GM19468 (cell line): Measurements from ENCODE around the gene PROZ.
"Not testable (repeated sequence)": the region's sequence is repeated elsewhere in the genome, so short reads cannot be mapped to it uniquely, and the experiment has no call there.

Experiments used
- ATAC-seq: cut with Tn5 transposase; IDR thresholded peaks from one replicate; pipeline ENCODE4 v1.9.1; 2021; ENCODE audit warnings: mild to moderate bottlenecking, moderate library complexity, moderate number of reproducible peaks; ENCODE audit not compliant: unreplicated experiment; ENCODE audit errors: extremely low read depth

Gene PROZ

GRCh38 chr13:113153810-113154748 is 4.4 kb upstream of the PROZ start:
- ATAC-seq, result no peak

GRCh38 chr13:113155201-113155600 is 3.2 kb upstream of the PROZ start:
- no peak for ATAC-seq

- ATAC-seq, result no peak
Measured at GRCh38 chr13:113155982-113156655, 2.3 kb upstream of the PROZ start.

- ATAC-seq, result no peak
Measured at GRCh38 chr13:113157206-113157928, 1.1 kb upstream of the PROZ start.

GRCh38 chr13:113158946-113159345 is 498 bp downstream of the PROZ start:
- no peak for ATAC-seq

GRCh38 chr13:113159701-113160100 is 1.3 kb downstream of the PROZ start:
- no peak for ATAC-seq

- no peak for ATAC-seq
Measured at GRCh38 chr13:113160983-113161382, 2.5 kb downstream of the PROZ start.

- ATAC-seq, result no peak
Measured at GRCh38 chr13:113161433-113161832, 3.0 kb downstream of the PROZ start.

GRCh38 chr13:113161975-113162374 is 3.5 kb downstream of the PROZ start:
- not testable (repeated sequence) for ATAC-seq

- ATAC-seq, result no peak
Measured at GRCh38 chr13:113162783-113163685, 4.6 kb downstream of the PROZ start.

- ATAC-seq, result no peak
Measured at GRCh38 chr13:113164492-113164891, 6.0 kb downstream of the PROZ start.

GRCh38 chr13:113166266-113166665 is 7.8 kb downstream of the PROZ start:
- ATAC-seq, result no peak

- no peak for ATAC-seq
Measured at GRCh38 chr13:113166681-113167080, 8.2 kb downstream of the PROZ start.

- no peak for ATAC-seq
Measured at GRCh38 chr13:113167155-113167554, 8.7 kb downstream of the PROZ start.

- no peak for ATAC-seq
Measured at GRCh38 chr13:113167575-113167974, 9.1 kb downstream of the PROZ start.

GRCh38 chr13:113168211-113168610 is 9.8 kb downstream of the PROZ start:
- ATAC-seq, result no peak

GRCh38 chr13:113169277-113170272 is 11.1 kb downstream of the PROZ start:
- no peak for ATAC-seq

GRCh38 chr13:113170511-113170910 is 12.1 kb downstream of the PROZ start:
- no peak for ATAC-seq
